Muscle layer of colon (tissue), 2 donors: Measurements from ENCODE around the gene TMSB15A.
A peak's percentile ranks its signal among the peaks of the same experiment; 100 is the strongest.
"Not testable (repeated sequence)": the region's sequence is repeated elsewhere in the genome, so short reads cannot be mapped to it uniquely, and the experiment has no call there.

ENCODE experiments used
- H3K27ac ChIP-seq: one replicate; pipeline ENCODE4 v1.7.0; 2013; ENCODE audit warnings: low read depth, mild to moderate bottlenecking, low read length, moderate library complexity
- H3K27me3 ChIP-seq, 2 donors: one replicate each; pipeline ENCODE4 v1.7.0; 2013; ENCODE audit warnings: low read length in 2 of 2, mild to moderate bottlenecking in 2 of 2; ENCODE audit not compliant: insufficient read depth in 2 of 2, control insufficient read depth in 1 of 2
- H3K36me3 ChIP-seq: one replicate; pipeline ENCODE4 v1.7.0; 2013; ENCODE audit warnings: mild to moderate bottlenecking, low read length; ENCODE audit not compliant: insufficient read depth
- H3K4me1 ChIP-seq: one replicate; pipeline ENCODE4 v1.7.0; 2013; ENCODE audit warnings: mild to moderate bottlenecking, low read length; ENCODE audit not compliant: insufficient read depth
- H3K4me3 ChIP-seq, 2 donors: one replicate each; pipeline ENCODE4 v1.7.0; 2013; ENCODE audit warnings: low read length in 2 of 2, low read depth in 1 of 2, mild to moderate bottlenecking in 1 of 2, moderate library complexity in 1 of 2
- H3K9ac ChIP-seq: one replicate; pipeline ENCODE4 v1.7.0; 2013; ENCODE audit warnings: low read length
- H3K9me3 ChIP-seq: one replicate; pipeline ENCODE4 v1.7.0; 2013; ENCODE audit warnings: mild to moderate bottlenecking, low read length
- donor health status: abdominal sarcoma.
- donor health status: Adenocarcinoma of cecum.

The TMSB15A gene

GRCh38 chrX:102515975-102516941 is at the start of gene TMSB15A:
Gene TMSB15A (minus strand): TSS chrX:102516739.
- H3K27ac ChIP-seq: no peak within 1 kb of the TSS
- H3K9me3 ChIP-seq: no peaks in the 10 kb centered on the region
- H3K36me3 ChIP-seq: no peaks in the 10 kb centered on the region
- H3K4me1 ChIP-seq: peaks cover 4% of the 10 kb centered on the region
- H3K4me3 ChIP-seq: peak within 1 kb of the TSS; percentile 25 to 48
- H3K9ac ChIP-seq: no peak within 1 kb of the TSS
- peaks cover 0 to 16% of the 10 kb centered on the region in 2 donors for H3K27me3 ChIP-seq

DNA sequence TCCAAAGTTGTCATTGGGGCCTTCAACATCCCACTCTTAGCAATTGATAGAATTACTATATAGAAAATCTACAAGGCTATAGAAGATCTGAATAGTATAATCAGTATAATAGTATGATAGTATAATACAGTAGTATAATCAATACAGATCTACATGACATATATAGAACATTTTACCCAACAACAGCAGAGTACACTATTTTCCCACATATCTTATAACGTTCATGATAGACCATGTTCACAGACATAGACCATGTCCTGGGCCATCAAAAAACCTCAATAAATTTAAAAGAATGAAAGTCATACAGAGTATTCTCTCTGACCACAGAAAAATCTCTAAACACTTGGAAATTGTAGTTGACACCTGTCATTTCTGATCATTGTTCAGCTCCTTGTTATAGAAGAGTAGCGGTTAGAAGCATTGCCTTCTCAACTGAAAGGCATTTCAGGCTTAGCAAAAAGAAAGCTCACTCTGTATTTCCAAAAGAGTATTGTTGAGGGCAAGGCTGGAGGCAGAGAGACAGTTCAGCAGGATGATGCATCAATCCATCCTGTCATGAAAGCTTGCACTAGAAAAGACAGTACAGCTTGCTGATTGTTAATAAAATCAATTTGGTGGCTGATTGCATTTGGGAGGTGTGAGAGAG is 44.0 kb upstream of the TMSB15A start:
- H3K9ac ChIP-seq: no peak overlapping the region
- H3K36me3 ChIP-seq: no peaks in the 10 kb centered on the region
- H3K4me1 ChIP-seq: no peaks in the 10 kb centered on the region
- H3K27ac ChIP-seq: no peak overlapping the region
- no peaks in the 10 kb centered on the region for H3K9me3 ChIP-seq
- H3K27me3 ChIP-seq: no peaks in the 10 kb centered on the region
- H3K4me3 ChIP-seq: no peak overlapping the region

- no peak overlapping the region for H3K27ac ChIP-seq
- H3K4me3 ChIP-seq: no peak overlapping the region
- no peaks in the 10 kb centered on the region for H3K9me3 ChIP-seq
- H3K9ac ChIP-seq: no peak overlapping the region
- no peaks in the 10 kb centered on the region for H3K4me1 ChIP-seq
- H3K27me3 ChIP-seq: no peaks in the 10 kb centered on the region
- H3K36me3 ChIP-seq: no peaks in the 10 kb centered on the region
Measured at GRCh38 chrX:102558607-102559006, 42.1 kb upstream of the TMSB15A start.

- Histone ChIP-seq H3K9ac (no peak overlapping the region), H3K4me1 (no peaks in the 10 kb centered on the region), H3K4me3 (no peak overlapping the region), H3K9me3 (no peaks in the 10 kb centered on the region), H3K27me3 (peaks cover 7 to 11% of the 10 kb centered on the region in 2 donors), H3K36me3 (no peaks in the 10 kb centered on the region), H3K27ac (no peak overlapping the region)
Measured at GRCh38 chrX:102548231-102548630, 31.7 kb upstream of the TMSB15A start.

DNA sequence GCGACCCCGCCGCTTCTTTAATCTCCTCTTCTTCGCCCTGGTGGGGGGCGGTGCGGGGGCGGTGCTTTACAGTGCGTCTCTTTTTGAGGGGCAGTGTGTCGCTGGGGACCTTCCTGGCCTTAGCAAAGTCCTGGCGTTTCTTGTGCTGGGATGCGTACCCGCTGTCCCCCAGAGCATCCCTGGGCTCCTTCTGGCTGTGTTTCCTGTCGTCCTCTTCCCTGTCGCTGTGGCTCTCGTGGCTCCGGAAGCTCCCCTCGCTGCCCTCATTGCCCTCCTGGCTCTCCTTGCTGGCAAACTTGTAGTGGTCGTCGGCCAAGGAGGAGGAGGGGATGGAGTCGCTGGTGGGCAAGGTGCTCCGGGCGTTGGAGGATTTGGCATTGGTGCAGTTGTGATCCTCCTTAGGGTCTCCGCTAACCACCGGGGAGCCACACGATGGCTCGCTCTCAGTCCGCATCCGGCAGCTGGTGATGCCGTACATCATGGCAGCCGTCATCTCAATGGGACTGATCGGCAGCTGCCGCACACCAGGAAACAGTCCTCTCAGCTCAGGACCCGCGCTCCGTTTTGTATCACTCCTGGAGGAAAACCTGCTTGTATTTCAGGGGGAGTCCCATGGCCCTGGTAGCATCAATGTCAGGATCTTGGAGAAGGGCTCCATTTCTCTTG is 30.4 kb upstream of the TMSB15A start:
- H3K9ac ChIP-seq: no peak overlapping the region
- H3K27ac ChIP-seq: no peak overlapping the region
- peaks cover 7 to 11% of the 10 kb centered on the region in 2 donors for H3K27me3 ChIP-seq
- H3K4me1 ChIP-seq: no peaks in the 10 kb centered on the region
- H3K9me3 ChIP-seq: no peaks in the 10 kb centered on the region
- no peaks in the 10 kb centered on the region for H3K36me3 ChIP-seq
- H3K4me3 ChIP-seq: no peak overlapping the region

GRCh38 chrX:102546175-102546574 is 29.6 kb upstream of the TMSB15A start:
- H3K4me1 ChIP-seq, H3K4me3 ChIP-seq, H3K36me3 ChIP-seq, H3K27ac ChIP-seq, H3K9me3 ChIP-seq, H3K9ac ChIP-seq: not testable (repeated sequence)
- H3K27me3 ChIP-seq: peaks cover 7 to 11% of the 10 kb centered on the region in 2 donors

DNA sequence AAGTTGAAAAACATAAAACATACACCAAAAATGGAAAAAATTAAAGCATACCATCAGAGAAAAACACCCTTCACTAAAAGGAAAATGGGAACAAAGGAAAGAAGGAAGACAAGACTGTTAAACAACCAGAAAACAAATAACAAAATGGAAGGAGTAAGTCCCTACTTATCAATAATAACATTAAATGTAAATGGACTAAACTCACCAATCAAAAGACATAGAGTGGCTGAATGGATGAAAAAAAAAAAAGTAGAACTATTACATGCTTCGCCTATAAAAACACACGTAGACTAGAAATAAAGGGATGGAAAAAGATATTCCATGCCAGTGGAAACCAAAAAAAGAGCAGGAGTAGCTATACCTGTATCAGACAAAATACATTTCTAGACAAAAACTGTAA is 19.4 kb upstream of the TMSB15A start:
- H3K27ac ChIP-seq: no peak overlapping the region
- no peaks in the 10 kb centered on the region for H3K4me1 ChIP-seq
- H3K4me3 ChIP-seq: no peak overlapping the region
- H3K27me3 ChIP-seq: peaks cover 0 to 5% of the 10 kb centered on the region in 2 donors
- no peak overlapping the region for H3K9ac ChIP-seq
- no peaks in the 10 kb centered on the region for H3K9me3 ChIP-seq
- H3K36me3 ChIP-seq: no peaks in the 10 kb centered on the region

DNA sequence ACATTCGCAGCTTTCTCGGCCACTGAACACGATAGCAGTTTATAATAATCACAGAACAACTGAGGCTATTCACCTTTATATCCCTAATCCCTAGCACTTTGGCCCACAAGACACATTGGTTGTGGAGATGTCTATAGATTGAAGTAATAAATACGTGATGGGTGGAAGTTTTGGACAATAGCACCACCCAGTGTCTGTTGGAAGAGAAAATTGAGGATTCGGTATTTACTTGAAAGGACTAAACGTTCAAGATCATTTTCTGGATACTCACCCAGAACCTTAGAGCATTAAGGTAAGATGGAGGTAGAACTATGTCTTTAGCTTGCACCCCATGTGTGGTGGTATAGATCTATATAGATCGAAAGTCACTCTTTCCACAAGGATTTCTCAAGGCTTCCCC is 787 bp upstream of the TMSB15A start:
- Histone ChIP-seq H3K36me3 (no peaks in the 10 kb centered on the region), H3K27ac (no peak overlapping the region), H3K9ac (no peak overlapping the region), H3K4me1 (peaks cover 4% of the 10 kb centered on the region), H3K4me3 (no peak overlapping the region), H3K9me3 (no peaks in the 10 kb centered on the region), H3K27me3 (peaks cover 0 to 18% of the 10 kb centered on the region in 2 donors)

- Histone ChIP-seq H3K27me3 (peaks cover 0 to 13% of the 10 kb centered on the region in 2 donors), H3K4me3 (no peak overlapping the region)
Measured at GRCh38 chrX:102514536-102514935, 2.0 kb downstream of the TMSB15A start.

DNA sequence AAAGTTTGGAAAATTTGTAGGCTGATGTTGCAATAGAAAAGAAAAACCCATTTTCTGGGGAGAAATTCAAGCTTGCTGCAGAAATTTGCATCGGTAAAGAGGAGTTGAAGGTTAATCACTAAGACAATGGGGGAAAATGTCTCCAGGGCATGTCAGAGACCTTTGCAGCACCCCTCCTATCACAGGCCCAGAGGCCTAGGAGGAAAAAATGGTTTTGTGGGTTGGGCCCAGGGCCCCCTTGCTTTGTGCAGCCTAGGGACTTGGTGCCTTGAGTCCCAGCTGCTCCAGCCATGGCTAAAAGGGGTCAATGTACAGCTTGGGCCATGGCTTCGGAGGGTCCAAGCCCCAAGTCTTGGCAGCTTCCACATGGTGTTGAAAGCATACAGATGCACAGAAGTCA is 17.8 kb downstream of the TMSB15A start:
- no peaks in the 10 kb centered on the region for H3K27me3 ChIP-seq
- H3K9ac ChIP-seq: no peak overlapping the region
- no peak overlapping the region for H3K4me3 ChIP-seq
- H3K9me3 ChIP-seq: no peaks in the 10 kb centered on the region
- no peaks in the 10 kb centered on the region for H3K4me1 ChIP-seq
- no peak overlapping the region for H3K27ac ChIP-seq
- no peaks in the 10 kb centered on the region for H3K36me3 ChIP-seq

More at GRCh38 chrX:102514536-102514935, 2.0 kb downstream of the TMSB15A start:
- Histone ChIP-seq H3K9me3 (no peaks in the 10 kb centered on the region), H3K36me3 (no peaks in the 10 kb centered on the region), H3K9ac (no peak overlapping the region), H3K27ac (no peak overlapping the region), H3K4me1 (peaks cover 4% of the 10 kb centered on the region)

DNA sequence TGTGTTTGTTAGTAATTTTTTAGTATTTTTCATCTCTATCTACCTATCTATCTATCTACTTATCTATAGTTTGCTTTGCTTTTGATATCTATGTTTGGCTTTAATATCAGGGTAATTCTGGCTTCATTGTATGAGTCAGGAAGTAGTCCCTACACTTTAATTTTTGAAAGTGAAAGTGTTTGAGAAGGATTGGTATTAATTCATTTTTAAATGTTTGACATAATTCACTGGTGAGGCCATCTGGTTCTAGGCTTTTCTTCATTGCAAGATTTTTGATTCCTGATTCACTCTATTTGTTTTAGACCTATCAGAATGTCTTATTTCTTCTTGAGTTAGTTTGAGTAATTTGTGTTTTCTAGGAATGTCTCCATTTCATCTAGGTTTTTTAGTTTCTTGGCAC is 24.8 kb downstream of the TMSB15A start:
- Histone ChIP-seq H3K27ac (no peak overlapping the region), H3K4me1 (no peaks in the 10 kb centered on the region), H3K4me3 (no peak overlapping the region), H3K36me3 (no peaks in the 10 kb centered on the region), H3K9ac (no peak overlapping the region), H3K27me3 (no peaks in the 10 kb centered on the region), H3K9me3 (no peaks in the 10 kb centered on the region)
